ENCODE data around the gene IL9.

DNA sequence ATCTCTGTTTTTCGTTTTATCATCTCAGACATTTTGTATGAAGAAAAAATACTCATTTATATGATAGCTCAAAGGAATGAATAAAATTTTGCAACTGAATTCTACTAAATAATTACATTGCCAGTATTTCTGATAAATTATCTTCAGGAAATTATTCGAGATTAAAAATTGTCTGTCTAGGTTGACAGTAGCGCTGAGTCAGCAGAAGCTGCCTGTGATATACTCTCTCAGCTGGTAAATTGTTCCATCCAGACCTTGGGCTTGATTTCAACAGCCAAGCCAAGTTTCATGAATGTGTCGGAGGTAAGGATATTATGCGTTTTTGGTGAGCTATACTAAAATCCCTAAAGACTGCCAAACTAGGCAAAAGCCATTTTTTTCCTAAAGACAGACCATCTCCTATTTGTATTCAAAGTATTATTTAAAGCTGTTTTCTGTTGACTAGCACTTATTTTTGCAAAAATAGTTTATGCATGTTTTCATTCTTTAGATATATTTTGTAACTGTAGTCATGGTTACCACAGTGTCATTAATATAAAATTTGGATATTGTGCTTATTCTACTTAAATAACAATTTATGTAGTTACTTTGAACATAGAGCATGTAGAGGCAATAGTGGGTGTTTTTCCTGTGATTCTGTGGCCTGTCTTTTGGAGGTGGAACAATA, 41.7 kb upstream of the IL9 start:
- TF ChIP-seq, protein P1, sequence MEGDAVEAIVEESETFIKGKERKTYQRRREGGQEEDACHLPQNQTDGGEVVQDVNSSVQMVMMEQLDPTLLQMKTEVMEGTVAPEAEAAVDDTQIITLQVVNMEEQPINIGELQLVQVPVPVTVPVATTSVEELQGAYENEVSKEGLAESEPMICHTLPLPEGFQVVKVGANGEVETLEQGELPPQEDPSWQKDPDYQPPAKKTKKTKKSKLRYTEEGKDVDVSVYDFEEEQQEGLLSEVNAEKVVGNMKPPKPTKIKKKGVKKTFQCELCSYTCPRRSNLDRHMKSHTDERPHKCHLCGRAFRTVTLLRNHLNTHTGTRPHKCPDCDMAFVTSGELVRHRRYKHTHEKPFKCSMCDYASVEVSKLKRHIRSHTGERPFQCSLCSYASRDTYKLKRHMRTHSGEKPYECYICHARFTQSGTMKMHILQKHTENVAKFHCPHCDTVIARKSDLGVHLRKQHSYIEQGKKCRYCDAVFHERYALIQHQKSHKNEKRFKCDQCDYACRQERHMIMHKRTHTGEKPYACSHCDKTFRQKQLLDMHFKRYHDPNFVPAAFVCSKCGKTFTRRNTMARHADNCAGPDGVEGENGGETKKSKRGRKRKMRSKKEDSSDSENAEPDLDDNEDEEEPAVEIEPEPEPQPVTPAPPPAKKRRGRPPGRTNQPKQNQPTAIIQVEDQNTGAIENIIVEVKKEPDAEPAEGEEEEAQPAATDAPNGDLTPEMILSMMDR (IDR thresholded peaks at IDR 0.05) = no peak
- no peak for TF ChIP-seq POLR2A (IDR thresholded peaks at IDR 0.05)
